Ishikawa (cell line): ENCODE data around the gene CACNG8.

ENCODE experiments used
- CEBPB ChIP-seq: IDR thresholded peaks from 2 replicates; pipeline ENCODE4 v1.6.1; 2012
- CREB1 ChIP-seq: IDR thresholded peaks from 2 replicates; pipeline ENCODE4 v1.6.1; 2012; ENCODE audit warnings: low read depth
- EGR1 ChIP-seq: IDR thresholded peaks from 2 replicates; pipeline ENCODE4 v1.6.1; 2012
- EP300 ChIP-seq: IDR thresholded peaks from 2 replicates; pipeline ENCODE4 v1.6.1; 2012; ENCODE audit warnings: borderline replicate concordance
- FOXM1 ChIP-seq: IDR thresholded peaks from 2 replicates; pipeline ENCODE4 v1.6.1; 2012; ENCODE audit warnings: low read depth, borderline replicate concordance
- MAX ChIP-seq: IDR thresholded peaks from 2 replicates; pipeline ENCODE4 v1.6.1; 2012
- NFIC ChIP-seq: IDR thresholded peaks from 2 replicates; pipeline ENCODE4 v1.6.1; 2012
- RAD21 ChIP-seq: IDR thresholded peaks from 2 replicates; pipeline ENCODE4 v1.6.1; 2012; ENCODE audit warnings: low read depth
- REST ChIP-seq: IDR thresholded peaks from 2 replicates; pipeline ENCODE4 v1.6.1; 2012; ENCODE audit warnings: low read depth, mild to moderate bottlenecking
- TAF1 ChIP-seq: IDR thresholded peaks from 2 replicates; pipeline ENCODE4 v1.6.1; 2012; ENCODE audit warnings: low read depth, mild to moderate bottlenecking
- TCF12 ChIP-seq: IDR thresholded peaks from 2 replicates; pipeline ENCODE4 v1.6.1; 2012; ENCODE audit warnings: low read depth
- TEAD4 ChIP-seq: IDR thresholded peaks from 2 replicates; pipeline ENCODE4 v1.6.1; 2012
- USF1 ChIP-seq: IDR thresholded peaks from 2 replicates; pipeline ENCODE4 v1.6.1; 2012
- YY1 ChIP-seq: IDR thresholded peaks from 2 replicates; pipeline ENCODE4 v1.6.1; 2012; ENCODE audit warnings: low read depth

CACNG8 gene

GRCh38 chr19:53962887-53963431 is at the start of gene CACNG8:
Gene CACNG8, plus strand, starts transcription at chr19:53962937.
- TF ChIP-seq MAX (no peak), CEBPB (no peak), CREB1 (no peak), YY1 (no peak), TCF12 (no peak), REST (no peak)

GRCh38 chr19:53915000-53915399 is 47.7 kb upstream of the CACNG8 start:
- TF ChIP-seq YY1 (no peak), TEAD4 (no peak), TAF1 (no peak), EP300 (no peak), CEBPB (no peak), MAX (no peak), USF1 (no peak), REST (no peak), CREB1 (no peak)

- TF ChIP-seq NFIC (no peak), FOXM1 (no peak), YY1 (no peak), MAX (no peak), CREB1 (no peak), EGR1 (no peak), TAF1 (no peak), TEAD4 (no peak), TCF12 (no peak), USF1 (no peak), RAD21 (no peak)
Measured at GRCh38 chr19:53916004-53916403, 46.7 kb upstream of the CACNG8 start.

- TF ChIP-seq FOXM1 (no peak), EP300 (no peak), YY1 (no peak), MAX (no peak), EGR1 (no peak), TEAD4 (no peak), TCF12 (no peak), NFIC (no peak), CREB1 (no peak), CEBPB (no peak), USF1 (no peak), RAD21 (no peak), REST (no peak)
Measured at GRCh38 chr19:53917356-53917755, 45.4 kb upstream of the CACNG8 start.
